Fibroblast of skin of scalp (primary cell): ENCODE results near the gene BCAN.

Experiments
- DNase-seq: peaks from one replicate; pipeline ENCODE4 v3.0.0-alpha.2; 2013

Gene BCAN

GRCh38 chr1:156677616-156678596 lies 36.0 kb downstream of the BCAN start:
- DNase-seq: peak; percentile 87

- DNase-seq: no peak
Measured at GRCh38 chr1:156680056-156680455, 38.1 kb downstream of the BCAN start.

DNA sequence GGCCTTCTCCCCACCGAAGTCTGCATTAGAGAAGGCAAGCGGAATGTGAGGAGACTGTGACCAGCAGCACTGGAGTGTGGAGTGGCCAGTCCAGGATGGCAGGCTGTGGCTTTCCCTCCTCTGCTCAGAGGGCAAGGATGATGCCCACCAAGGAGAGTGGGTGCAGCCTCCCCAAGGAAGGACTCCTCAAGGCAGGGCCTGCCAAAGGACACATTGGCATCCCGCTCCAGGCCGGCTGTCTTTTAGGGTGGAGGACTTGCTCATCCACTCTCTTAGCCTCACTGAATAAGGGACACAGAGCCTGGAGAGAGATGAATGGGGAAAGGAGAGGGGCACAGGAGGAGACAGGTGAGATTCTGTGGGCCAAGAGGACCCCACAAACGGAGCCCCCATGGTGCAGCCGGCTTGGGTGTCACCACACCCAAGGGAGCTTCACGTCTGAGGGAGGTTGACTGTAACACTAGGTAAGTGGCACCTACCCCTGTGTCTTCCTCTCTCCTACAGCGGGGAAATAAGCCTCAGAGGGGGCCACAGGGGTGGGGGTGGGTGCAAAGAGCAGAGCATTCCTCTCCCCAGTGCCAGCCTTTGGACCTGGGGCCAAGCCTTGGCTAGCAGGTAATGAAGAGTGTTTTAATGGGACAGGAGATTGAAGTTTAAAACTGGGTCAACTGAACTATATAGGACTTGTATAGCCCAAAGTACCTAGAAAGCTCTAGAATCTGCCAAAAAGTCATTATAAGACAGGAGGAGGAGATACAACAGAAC lies 39.5 kb downstream of the BCAN start:
- DNase-seq: no peak

DNA sequence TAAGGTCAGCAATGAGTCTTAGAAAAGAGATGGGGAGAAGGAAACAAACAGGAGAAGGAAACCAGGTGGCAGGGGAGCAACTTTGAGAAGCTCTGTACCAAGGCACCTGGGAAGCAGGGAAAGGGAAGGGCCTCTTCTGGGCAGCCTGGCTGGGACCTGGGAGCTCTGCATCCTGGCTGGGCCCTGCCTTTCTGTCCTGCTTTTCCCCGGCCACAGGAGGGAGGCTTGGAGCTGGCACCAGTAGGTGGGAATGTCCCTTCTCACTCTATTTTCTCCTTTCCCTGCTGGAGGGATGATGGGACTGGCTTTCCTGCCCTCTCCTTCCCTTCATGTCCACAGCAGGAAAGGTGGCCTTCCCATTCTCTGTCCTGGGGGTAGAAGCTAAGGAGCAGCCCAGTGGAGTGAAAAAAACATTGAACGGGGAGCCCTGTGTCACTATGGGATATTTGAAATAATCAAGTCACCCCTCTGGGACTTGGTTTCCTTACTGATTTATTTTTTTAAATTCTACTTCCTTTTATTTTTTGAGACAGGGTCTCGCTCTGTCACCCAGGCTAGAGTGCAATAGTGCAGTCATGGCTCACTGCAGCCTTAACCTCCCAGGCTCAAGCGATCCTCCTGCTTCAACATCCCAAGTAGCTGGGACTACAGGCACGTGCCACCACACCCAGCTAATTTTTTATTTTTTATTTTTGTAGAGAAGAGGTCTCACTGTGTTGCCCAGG lies 40.4 kb downstream of the BCAN start:
- no peak for DNase-seq

- no peak for DNase-seq
Measured at GRCh38 chr1:156684227-156684782, 42.4 kb downstream of the BCAN start.

DNA sequence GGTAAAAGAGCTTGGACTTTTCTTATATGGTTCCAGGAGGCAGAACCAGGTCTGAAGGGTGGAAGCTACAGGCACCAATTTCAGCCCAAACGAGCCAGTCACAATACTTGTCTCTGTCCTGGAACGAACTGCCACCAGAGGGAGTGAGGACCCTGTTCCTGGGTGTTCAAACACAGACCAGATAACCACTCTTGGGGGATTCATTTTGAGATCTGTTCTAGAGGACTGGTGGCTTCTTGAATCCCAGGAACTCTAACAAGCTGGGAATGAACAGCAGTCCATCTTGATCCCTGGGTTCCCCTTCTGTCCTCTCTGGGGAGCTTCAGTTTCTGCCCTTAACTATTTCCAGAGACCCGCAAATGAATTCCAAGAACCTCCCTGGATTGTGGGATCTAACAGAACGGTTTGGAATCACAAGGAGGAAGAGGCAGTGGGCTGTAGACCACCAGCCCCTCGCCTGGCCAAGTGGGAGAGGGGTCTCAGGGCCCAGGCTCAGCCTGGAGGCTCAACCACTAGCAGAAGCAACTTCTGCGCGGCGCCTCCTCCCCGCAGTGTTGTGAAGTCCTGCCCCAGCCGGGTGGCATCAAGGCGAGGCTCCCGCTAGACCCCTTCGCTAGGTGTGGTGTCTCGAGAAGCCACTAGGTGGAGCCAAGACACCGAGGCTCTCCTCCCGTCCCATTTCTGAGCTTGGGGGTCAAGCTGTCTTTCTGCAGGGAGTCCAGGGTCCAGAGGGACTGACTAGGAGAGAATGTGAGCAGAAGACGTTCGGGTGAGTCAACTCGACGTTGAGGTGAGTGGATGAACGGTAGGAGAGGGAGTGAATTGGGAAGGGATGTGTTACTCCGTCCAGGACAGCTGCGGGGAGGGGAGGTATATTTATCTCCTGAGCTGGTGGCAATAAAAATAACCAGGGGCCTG lies 47.4 kb downstream of the BCAN start:
- peak; percentile 85 for DNase-seq

DNA sequence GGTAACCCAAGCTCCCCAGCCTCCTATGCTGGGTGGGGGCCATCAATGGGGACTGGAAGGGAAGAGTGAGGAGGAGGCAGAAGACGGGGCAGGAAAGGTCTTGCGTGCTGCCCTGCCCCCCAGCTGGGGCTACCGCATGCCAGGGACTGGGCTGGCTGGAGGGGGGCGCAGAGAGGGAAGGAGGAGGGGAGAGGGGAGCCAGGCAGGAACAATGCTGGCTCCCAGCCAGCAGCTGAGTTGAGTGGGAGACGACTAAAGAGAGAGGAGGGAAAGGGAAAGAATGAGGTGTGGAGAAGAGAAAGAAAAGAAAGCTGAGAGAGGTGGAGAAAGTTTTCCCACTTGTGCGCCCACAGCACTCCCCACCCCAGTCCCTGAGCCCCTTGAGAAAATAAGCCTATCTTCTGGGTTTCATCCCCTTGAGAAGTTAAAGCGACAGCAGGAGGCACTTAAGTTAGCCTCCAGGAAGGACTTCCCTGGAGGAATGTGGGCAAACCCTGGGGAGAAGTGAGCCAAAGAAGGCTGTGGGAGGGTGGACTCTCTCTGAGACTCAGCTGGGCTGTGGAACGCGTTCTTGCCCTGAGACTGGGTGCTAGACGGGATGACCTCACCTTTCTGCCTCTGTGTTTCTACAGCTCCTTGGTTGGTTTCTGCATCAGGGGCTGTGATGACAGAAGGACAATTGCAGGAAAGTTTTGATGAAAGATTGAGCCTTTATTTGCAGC lies 48.2 kb downstream of the BCAN start:
- DNase-seq: no peak

DNA sequence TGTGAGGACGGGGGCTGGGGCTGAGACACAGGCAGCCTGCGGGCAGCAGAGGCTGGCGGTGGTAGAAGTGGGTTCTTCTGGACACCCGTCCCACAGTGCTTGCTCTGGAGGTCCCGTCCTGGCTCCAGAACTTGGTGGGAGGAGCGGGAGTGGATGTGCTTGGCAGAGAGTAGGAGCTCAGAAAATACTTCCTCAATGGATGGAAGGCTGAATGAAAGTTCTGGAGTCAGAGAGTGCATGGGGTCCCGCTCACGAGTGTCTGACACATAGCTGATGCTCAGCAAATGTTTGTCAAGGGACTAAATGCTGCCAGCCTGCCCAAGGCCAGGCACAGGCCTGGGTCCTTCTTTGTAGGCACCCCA lies 48.7 kb downstream of the BCAN start:
- DNase-seq: no peak

- DNase-seq: no peak
Measured at GRCh38 chr1:156691191-156691590, 49.3 kb downstream of the BCAN start.

- peak; percentile 26 for DNase-seq
Measured at GRCh38 chr1:156691665-156692440, 49.9 kb downstream of the BCAN start.

GRCh38 chr1:156692441-156692924 lies 50.6 kb downstream of the BCAN start:
- no peak for DNase-seq

- DNase-seq: peak; percentile 46
Measured at GRCh38 chr1:156692925-156693847, 51.3 kb downstream of the BCAN start.

DNA sequence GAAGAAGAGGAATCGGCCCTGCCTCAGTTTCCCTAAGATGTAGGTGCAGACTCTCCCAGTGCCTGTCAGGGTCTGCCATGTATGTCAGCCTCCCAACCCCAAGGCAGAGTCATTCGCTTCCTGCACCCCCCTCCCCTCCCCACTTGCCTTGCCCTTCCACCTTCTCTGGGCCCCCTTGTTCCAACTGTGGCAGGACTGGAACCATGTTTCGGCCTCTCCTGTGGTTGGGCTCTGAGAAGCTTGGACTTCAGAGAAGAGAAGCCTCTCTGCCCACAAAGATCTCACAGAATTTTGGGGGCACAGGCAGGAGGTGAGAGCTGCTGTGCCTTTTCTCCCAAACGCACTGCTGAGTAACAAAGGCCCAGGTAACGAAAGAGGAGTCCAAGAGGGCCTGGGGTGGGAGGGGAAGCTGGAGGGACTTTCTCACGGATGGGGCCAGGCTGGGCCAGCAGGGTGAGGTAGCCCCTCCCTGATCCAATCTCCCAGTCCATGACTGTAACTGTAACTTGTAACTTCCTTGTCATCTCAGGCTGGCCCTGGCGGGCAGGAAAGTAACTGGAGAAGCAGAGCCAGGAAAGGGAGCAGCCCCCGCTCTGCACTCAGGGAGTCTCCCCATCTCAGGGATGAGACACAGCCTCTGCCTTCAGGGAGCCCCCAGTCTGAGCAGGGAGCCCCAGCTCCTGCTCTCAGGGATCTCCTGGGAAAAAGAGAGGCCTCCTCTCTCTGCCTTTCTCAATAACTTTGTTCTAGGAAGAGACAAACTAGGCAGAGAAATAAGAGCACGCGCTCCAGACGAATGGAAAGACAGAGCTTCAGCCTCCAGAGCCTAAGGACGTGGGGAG lies 52.2 kb downstream of the BCAN start:
- no peak for DNase-seq

DNA sequence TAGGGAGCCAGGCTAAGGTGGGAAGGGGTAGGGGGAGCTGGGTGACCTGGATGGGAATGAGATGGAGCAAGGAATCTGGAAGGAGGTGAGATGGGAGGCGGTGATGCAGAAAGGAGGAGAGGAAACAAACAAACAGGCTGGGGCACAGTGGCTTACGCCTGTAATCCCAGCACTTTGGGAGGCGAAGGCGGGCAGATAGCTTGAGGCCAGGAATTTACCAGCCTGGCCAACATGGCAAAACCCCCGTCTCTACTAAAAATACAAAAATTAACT lies 52.7 kb downstream of the BCAN start:
- no peak for DNase-seq

DNA sequence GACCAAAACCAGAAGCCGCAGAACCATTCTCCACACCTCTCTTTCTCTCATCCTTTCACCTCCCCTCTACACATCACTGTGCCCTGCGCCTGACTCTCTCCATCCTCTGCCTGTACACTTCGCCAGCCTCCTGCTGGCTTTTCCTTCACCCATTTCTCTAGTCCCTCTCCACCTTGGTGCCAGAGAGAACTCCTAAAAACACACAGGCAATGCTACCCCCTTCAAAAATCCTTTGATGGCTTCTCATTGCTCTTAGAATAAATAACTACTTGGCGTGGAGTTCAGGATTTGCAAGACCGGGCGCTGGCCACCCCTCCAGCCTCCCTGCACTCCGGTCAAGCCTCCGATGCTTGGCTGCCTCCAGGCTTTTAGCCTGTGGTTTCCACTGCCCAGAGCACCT lies 54.8 kb downstream of the BCAN start:
- DNase-seq: no peak

DNA sequence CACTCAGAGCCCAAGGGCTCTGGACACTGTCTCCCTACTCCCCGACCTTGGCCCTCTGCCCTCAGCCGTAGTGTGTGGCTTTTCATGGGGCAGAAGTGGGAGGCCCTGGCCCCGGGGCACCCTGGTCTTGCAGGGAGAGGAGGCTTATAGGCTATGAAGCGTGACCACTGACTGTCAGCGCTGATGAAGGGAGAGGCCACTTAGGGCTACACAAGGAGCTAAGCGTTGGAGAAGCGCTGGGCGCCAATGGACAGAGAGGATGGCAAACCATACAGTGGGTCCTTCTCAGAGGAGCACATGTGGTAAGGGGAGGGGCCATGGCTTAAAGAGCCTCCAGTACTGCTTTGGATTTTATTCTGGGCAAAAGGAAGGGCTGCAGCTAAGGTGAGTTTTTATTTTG lies 55.6 kb downstream of the BCAN start:
- DNase-seq: no peak

DNA sequence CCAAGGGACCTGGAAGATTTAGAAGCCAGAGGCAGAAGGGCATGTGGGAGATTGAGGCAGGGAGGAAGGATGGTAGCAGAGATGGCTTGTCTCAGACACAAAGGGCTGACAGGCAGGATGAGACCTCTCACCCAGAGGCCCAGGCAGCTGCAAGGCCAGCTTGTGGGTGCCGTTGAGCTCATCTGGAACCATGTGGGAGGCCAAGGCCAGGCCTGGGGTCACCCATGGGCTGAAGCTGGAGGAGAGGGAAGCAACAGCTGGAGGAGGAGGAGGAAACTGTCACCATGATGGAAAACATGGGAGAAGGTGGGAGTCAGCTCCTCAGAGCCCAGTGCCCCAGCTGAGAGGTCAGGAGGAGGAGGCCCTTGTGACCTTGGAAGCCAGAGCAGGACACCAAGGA lies 57.1 kb downstream of the BCAN start:
- no peak for DNase-seq
